ENCODE data around the gene PANK4.

DNA sequence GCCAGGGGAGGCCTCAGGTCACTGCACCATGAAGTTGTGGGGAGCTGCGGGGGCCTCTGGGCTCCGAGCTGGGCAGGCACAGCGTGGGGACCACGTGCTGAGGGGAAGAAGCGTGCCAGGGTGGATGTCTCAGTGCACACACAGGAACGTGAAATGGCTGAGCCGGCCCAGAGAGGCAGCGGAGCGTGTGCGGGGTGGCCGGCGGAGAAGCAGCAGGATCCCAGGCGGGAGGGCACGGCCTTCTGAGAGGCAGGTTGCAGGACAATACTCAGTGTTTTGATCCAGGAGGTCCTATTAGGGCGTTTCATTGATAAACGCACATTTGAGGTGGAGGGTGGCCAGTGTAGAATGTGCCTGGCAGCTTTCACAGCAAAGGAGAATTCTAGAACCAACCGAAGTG lies 42.7 kb upstream of the PANK4 start:
- TF ChIP-seq, protein P1, sequence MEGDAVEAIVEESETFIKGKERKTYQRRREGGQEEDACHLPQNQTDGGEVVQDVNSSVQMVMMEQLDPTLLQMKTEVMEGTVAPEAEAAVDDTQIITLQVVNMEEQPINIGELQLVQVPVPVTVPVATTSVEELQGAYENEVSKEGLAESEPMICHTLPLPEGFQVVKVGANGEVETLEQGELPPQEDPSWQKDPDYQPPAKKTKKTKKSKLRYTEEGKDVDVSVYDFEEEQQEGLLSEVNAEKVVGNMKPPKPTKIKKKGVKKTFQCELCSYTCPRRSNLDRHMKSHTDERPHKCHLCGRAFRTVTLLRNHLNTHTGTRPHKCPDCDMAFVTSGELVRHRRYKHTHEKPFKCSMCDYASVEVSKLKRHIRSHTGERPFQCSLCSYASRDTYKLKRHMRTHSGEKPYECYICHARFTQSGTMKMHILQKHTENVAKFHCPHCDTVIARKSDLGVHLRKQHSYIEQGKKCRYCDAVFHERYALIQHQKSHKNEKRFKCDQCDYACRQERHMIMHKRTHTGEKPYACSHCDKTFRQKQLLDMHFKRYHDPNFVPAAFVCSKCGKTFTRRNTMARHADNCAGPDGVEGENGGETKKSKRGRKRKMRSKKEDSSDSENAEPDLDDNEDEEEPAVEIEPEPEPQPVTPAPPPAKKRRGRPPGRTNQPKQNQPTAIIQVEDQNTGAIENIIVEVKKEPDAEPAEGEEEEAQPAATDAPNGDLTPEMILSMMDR (IDR thresholded peaks at IDR 0.05; ENCODE audit: low read depth, low read length, poor library complexity, severe bottlenecking): no peak
- TF ChIP-seq EZH2phosphoT487 (IDR thresholded peaks at IDR 0.05; ENCODE audit: borderline replicate concordance, low read length): no peak

Data from DOHH2 (cell line).